Caco-2 (cell line): ENCODE data around the gene AADACL4. TPM values are rescaled to one million over a fixed set of nuclear protein-coding genes. Genes with fewer than 3 reads are reported as not detected.
A peak's percentile ranks its signal among the peaks of the same experiment; 100 is the strongest.

Experiments used
- BruUV-seq: library from RNA; stranded (reverse); fragments of 400-500 nt; replicated peaks from 2 replicates; lab custom pipeline; 2021; lab: Mats Ljungman, UMichigan
- CTCF ChIA-PET: fragments of 300-600 bp; sonication (Branson Sonifier 250); formaldehyde crosslinking; loops from one replicate; lab custom pipeline; 2022; ENCODE audit warnings: antibody characterized with exemption; lab: Charles Lee
- POLR2A ChIA-PET: fragments of 300-600 bp; sonication (Branson Sonifier 250); formaldehyde crosslinking; loops from one replicate; lab custom pipeline; 2022; ENCODE audit warnings: antibody characterized with exemption; lab: Charles Lee
- DNase-seq, 2 experiments: peaks; one replicate each; pipeline versions ENCODE4 v3.0.0 to v3.0.0-alpha.2; 2020 to 2022
- H3K27me3 ChIP-seq: replicated peaks from 2 replicates; pipeline ENCODE4 v1.6.0; 2011; ENCODE audit warnings: low read length; ENCODE audit not compliant: control insufficient read depth, insufficient read depth
- H3K36me3 ChIP-seq: 2 replicates; pipeline ENCODE4 v1.5.1; 2011; ENCODE audit warnings: low read length; ENCODE audit not compliant: control insufficient read depth, insufficient read depth
- H3K4me1 ChIP-seq: fragments of 250-450 bp; sonication (Bioruptor Pico); 2 replicates; pipeline ENCODE4 v1.5.1; 2020; ENCODE audit warnings: mild to moderate bottlenecking
- H3K4me3 ChIP-seq: 2 replicates; pipeline ENCODE4 v1.5.1; 2011; ENCODE audit warnings: low read depth, mild to moderate bottlenecking, control low read depth, low read length
- H3K9me3 ChIP-seq: fragments of 250-450 bp; sonication (Bioruptor Pico); 2 replicates; pipeline ENCODE4 v1.5.1; 2020; ENCODE audit warnings: mild to moderate bottlenecking, moderate library complexity
- H3K27ac Mint-ChIP-seq: one replicate; pipeline ENCODE4 v1.8.0; 2022; ENCODE audit warnings: mixed read lengths; ENCODE audit not compliant: unreplicated experiment
- H3K27me3 Mint-ChIP-seq: one replicate; pipeline ENCODE4 v1.8.0; 2022; ENCODE audit warnings: mixed read lengths; ENCODE audit not compliant: insufficient read depth, unreplicated experiment
- H3K36me3 Mint-ChIP-seq: one replicate; pipeline ENCODE4 v1.8.0; 2022; ENCODE audit warnings: mild to moderate bottlenecking, mixed read lengths; ENCODE audit not compliant: insufficient read depth, unreplicated experiment
- H3K4me1 Mint-ChIP-seq: one replicate; pipeline ENCODE4 v1.8.0; 2022; ENCODE audit warnings: low read depth, mixed read lengths; ENCODE audit not compliant: unreplicated experiment
- H3K4me3 Mint-ChIP-seq: one replicate; pipeline ENCODE4 v1.8.0; 2022; ENCODE audit warnings: mild to moderate bottlenecking, moderate library complexity, mixed read lengths; ENCODE audit not compliant: unreplicated experiment
- H3K9me3 Mint-ChIP-seq: one replicate; pipeline ENCODE4 v1.8.0; 2022; ENCODE audit warnings: mixed read lengths; ENCODE audit not compliant: unreplicated experiment
- intact Hi-C: fragments of 100-400 bp; cut with micrococcal nuclease; formaldehyde crosslinking; loops from one replicate; pipeline ENCODE4 v1.10.0; 2022; ENCODE audit not compliant: unreplicated experiment
- total RNA-seq: library from RNA; stranded (reverse); gene quantifications from 2 replicates; pipeline ENCODE4 v1.2.3, GENCODE V29; 2022
- TF ChIP-seq, protein P1 (sequence below), 2 experiments: fragments of 200-600 bp in 1 of 2; IDR thresholded peaks; 1 replicate in 1 of 2; 2 replicates in 1 of 2; pipeline versions ENCODE4 v1.5.1 to v1.8.0; 2011 to 2022; ENCODE audit warnings: antibody characterized with exemption in 1 of 2, control low read depth in 1 of 2, inconsistent platforms in 1 of 2, low read depth in 1 of 2, low read length in 1 of 2, mild to moderate bottlenecking in 1 of 2, moderate library complexity in 1 of 2; ENCODE audit not compliant: insufficient read depth in 1 of 2, severe bottlenecking in 1 of 2, unreplicated experiment in 1 of 2

Gene AADACL4
- total RNA-seq, 1 experiment from 2014 or later: not detected

DNA sequence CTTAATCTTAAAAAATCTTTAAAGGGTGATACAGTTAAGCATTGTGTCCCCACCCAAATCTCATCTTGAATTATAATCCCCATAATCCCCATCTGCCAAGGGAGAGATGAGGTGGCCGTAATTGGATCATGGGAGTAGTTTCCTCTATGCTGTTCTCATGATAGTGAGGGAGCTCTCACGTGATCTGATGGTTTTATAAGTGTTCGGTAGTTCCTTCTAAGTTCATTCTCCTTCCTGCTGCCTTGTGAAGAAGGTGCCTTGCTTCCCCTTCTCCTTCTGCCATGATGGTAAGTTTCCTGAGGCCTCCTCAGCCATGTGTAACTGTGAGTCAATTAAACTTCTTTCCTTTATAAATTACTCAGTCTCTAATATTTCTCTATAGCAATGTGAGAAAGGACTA, 36.6 kb upstream of the AADACL4 start:
- CTCF ChIA-PET: no interaction called here
- TF ChIP-seq, protein P1, sequence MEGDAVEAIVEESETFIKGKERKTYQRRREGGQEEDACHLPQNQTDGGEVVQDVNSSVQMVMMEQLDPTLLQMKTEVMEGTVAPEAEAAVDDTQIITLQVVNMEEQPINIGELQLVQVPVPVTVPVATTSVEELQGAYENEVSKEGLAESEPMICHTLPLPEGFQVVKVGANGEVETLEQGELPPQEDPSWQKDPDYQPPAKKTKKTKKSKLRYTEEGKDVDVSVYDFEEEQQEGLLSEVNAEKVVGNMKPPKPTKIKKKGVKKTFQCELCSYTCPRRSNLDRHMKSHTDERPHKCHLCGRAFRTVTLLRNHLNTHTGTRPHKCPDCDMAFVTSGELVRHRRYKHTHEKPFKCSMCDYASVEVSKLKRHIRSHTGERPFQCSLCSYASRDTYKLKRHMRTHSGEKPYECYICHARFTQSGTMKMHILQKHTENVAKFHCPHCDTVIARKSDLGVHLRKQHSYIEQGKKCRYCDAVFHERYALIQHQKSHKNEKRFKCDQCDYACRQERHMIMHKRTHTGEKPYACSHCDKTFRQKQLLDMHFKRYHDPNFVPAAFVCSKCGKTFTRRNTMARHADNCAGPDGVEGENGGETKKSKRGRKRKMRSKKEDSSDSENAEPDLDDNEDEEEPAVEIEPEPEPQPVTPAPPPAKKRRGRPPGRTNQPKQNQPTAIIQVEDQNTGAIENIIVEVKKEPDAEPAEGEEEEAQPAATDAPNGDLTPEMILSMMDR (IDR thresholded peaks at IDR 0.05; ENCODE audit: insufficient read depth in 1 of 2, low read depth in 1 of 2, low read length in 1 of 2, severe bottlenecking in 1 of 2, unreplicated experiment in 1 of 2): no peak
- intact Hi-C loops: no loop called here
- no TSS peak for BruUV-seq
- Mint-ChIP-seq H3K27me3 (no peaks in the 10 kb centered on the region), H3K9me3 (no peaks in the 10 kb centered on the region), H3K27ac (no peak overlapping the region), H3K4me1 (peaks cover 26% of the 10 kb centered on the region), H3K36me3 (peaks cover 60% of the 10 kb centered on the region), H3K4me3 (no peak overlapping the region)
- no peaks in the 10 kb centered on the region for H3K9me3 ChIP-seq
- no peak overlapping the region for H3K4me3 ChIP-seq
- DNase-seq: no peak
- H3K4me1 ChIP-seq: peaks cover 39% of the 10 kb centered on the region
- POLR2A ChIA-PET: no interaction called here
- no peaks in the 10 kb centered on the region for H3K27me3 ChIP-seq
- H3K36me3 ChIP-seq: peaks cover 2% of the 10 kb centered on the region

- Mint-ChIP-seq H3K4me3 (no peak overlapping the region), H3K36me3 (peaks cover 71% of the 10 kb centered on the region)
- peaks cover 4% of the 10 kb centered on the region for H3K36me3 ChIP-seq
These were observed 35.5 kb upstream of the AADACL4 start for GRCh38 chr1:12608311-12608957.

GRCh38 chr1:12609469-12610003, 34.3 kb upstream of the AADACL4 start:
- H3K4me3 Mint-ChIP-seq: no peak overlapping the region
- peaks cover 29% of the 10 kb centered on the region for H3K4me1 ChIP-seq
- H3K4me1 Mint-ChIP-seq: peaks cover 19% of the 10 kb centered on the region
- no TSS peak for BruUV-seq
- no peak for DNase-seq
- H3K4me3 ChIP-seq: no peak overlapping the region
- H3K27ac Mint-ChIP-seq: peak overlapping the region; percentile 43
- CTCF ChIA-PET: no interaction called here
- intact Hi-C loops: no loop called here
- H3K36me3 Mint-ChIP-seq: peaks cover 66% of the 10 kb centered on the region
- H3K27me3 Mint-ChIP-seq: no peaks in the 10 kb centered on the region
- no peaks in the 10 kb centered on the region for H3K9me3 ChIP-seq
- POLR2A ChIA-PET: no interaction called here
- peaks cover 6% of the 10 kb centered on the region for H3K36me3 ChIP-seq
- no peaks in the 10 kb centered on the region for H3K27me3 ChIP-seq
- TF ChIP-seq, protein P1 (IDR thresholded peaks at IDR 0.05; ENCODE audit: insufficient read depth in 1 of 2, low read depth in 1 of 2, low read length in 1 of 2, severe bottlenecking in 1 of 2, unreplicated experiment in 1 of 2): no peak
- no peaks in the 10 kb centered on the region for H3K9me3 Mint-ChIP-seq

More at GRCh38 chr1:12608311-12608957, 35.5 kb upstream of the AADACL4 start:
- no peaks in the 10 kb centered on the region for H3K27me3 ChIP-seq
- Mint-ChIP-seq H3K4me1 (peaks cover 26% of the 10 kb centered on the region), H3K9me3 (no peaks in the 10 kb centered on the region), H3K27ac (peak overlapping the region; percentile 43), H3K27me3 (no peaks in the 10 kb centered on the region)
- POLR2A ChIA-PET: no interaction called here
- intact Hi-C loops: no loop called here
- no peak for DNase-seq
- BruUV-seq: no TSS peak
- no peaks in the 10 kb centered on the region for H3K9me3 ChIP-seq
- no peak overlapping the region for H3K4me3 ChIP-seq
- TF ChIP-seq, protein P1 (IDR thresholded peaks at IDR 0.05; ENCODE audit: insufficient read depth in 1 of 2, low read depth in 1 of 2, low read length in 1 of 2, severe bottlenecking in 1 of 2, unreplicated experiment in 1 of 2): no peak
- CTCF ChIA-PET: no interaction called here
- H3K4me1 ChIP-seq: peaks cover 31% of the 10 kb centered on the region
